ENCODE data around the gene TRAPPC12. TPM values are rescaled to one million over a fixed set of nuclear protein-coding genes. Genes with fewer than 3 reads are reported as not detected.

Gene TRAPPC12
- total RNA-seq, 1 experiment from 2014 or later: 85.0 TPM

GRCh38 chr2:3424171-3424795, 44.8 kb downstream of the TRAPPC12 start:
- no peaks in the 10 kb centered on the region for H3K27me3 ChIP-seq (replicated peaks; ENCODE audit: control insufficient read depth, insufficient read depth, low read length)
- Mint-ChIP-seq H3K4me1 (ENCODE audit: low read depth, unreplicated experiment) (peaks cover 8% of the 10 kb centered on the region), H3K36me3 (ENCODE audit: insufficient read depth, unreplicated experiment) (peaks cover 32% of the 10 kb centered on the region), H3K27me3 (ENCODE audit: insufficient read depth, unreplicated experiment) (no peaks in the 10 kb centered on the region), H3K9me3 (ENCODE audit: unreplicated experiment) (no peaks in the 10 kb centered on the region), H3K4me3 (ENCODE audit: unreplicated experiment) (no peak overlapping the region), H3K27ac (ENCODE audit: unreplicated experiment) (no peak overlapping the region)
- H3K4me1 ChIP-seq: 0 out of 2 replicates have a peak, but pooled peaks cover 3% of the 10 kb centered on the region
- POLR2A ChIA-PET: no interaction called here
- BruUV-seq (replicated peaks): no TSS peak
- no peak overlapping the region for H3K4me3 ChIP-seq (ENCODE audit: low read depth, low read length)
- CTCF ChIA-PET: interaction anchor here (0.6 to 2.1 kb wide), 4 partner anchors 38 to 228 kb away, joined by 3 to 9 read pairs (median 5); no protein-coding TSS in a partner anchor
- DNase-seq: no peak
- H3K9me3 ChIP-seq: no peaks in the 10 kb centered on the region
- H3K36me3 ChIP-seq (ENCODE audit: control insufficient read depth, insufficient read depth, low read length): peaks cover 1% of the 10 kb centered on the region
- intact Hi-C loops (cut with micrococcal nuclease; ENCODE audit: unreplicated experiment): loop anchor here (1.0 to 5.0 kb wide), 3 partner anchors 38 to 227 kb away; partner anchors contain the start of gene RPS7
- TF ChIP-seq, protein P1, sequence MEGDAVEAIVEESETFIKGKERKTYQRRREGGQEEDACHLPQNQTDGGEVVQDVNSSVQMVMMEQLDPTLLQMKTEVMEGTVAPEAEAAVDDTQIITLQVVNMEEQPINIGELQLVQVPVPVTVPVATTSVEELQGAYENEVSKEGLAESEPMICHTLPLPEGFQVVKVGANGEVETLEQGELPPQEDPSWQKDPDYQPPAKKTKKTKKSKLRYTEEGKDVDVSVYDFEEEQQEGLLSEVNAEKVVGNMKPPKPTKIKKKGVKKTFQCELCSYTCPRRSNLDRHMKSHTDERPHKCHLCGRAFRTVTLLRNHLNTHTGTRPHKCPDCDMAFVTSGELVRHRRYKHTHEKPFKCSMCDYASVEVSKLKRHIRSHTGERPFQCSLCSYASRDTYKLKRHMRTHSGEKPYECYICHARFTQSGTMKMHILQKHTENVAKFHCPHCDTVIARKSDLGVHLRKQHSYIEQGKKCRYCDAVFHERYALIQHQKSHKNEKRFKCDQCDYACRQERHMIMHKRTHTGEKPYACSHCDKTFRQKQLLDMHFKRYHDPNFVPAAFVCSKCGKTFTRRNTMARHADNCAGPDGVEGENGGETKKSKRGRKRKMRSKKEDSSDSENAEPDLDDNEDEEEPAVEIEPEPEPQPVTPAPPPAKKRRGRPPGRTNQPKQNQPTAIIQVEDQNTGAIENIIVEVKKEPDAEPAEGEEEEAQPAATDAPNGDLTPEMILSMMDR (IDR thresholded peaks at IDR 0.05; ENCODE audit: insufficient read depth in 1 of 2, low read depth in 1 of 2, low read length in 1 of 2, severe bottlenecking in 1 of 2, unreplicated experiment in 1 of 2): no peak

- Mint-ChIP-seq H3K9me3 (ENCODE audit: unreplicated experiment) (no peaks in the 10 kb centered on the region), H3K4me3 (ENCODE audit: unreplicated experiment) (no peak overlapping the region), H3K27me3 (ENCODE audit: insufficient read depth, unreplicated experiment) (no peaks in the 10 kb centered on the region), H3K27ac (ENCODE audit: unreplicated experiment) (no peak overlapping the region), H3K4me1 (ENCODE audit: low read depth, unreplicated experiment) (peaks cover 8% of the 10 kb centered on the region), H3K36me3 (ENCODE audit: insufficient read depth, unreplicated experiment) (peaks cover 40% of the 10 kb centered on the region)
- Histone ChIP-seq H3K4me1 (0 out of 2 replicates have a peak, but pooled peaks cover 3% of the 10 kb centered on the region), H3K4me3 (ENCODE audit: low read depth, low read length) (no peak overlapping the region), H3K36me3 (ENCODE audit: control insufficient read depth, insufficient read depth, low read length) (peaks cover 1% of the 10 kb centered on the region), H3K27me3 (replicated peaks; ENCODE audit: control insufficient read depth, insufficient read depth, low read length) (no peaks in the 10 kb centered on the region), H3K9me3 (no peaks in the 10 kb centered on the region)
- ChIA-PET POLR2A (interaction anchor here (0.5 kb wide), 1 partner anchor 38 kb away, joined by 3 read pairs; no protein-coding TSS in a partner anchor), CTCF (no interaction called here)
- DNase-seq: no peak
- intact Hi-C loops (cut with micrococcal nuclease; ENCODE audit: unreplicated experiment): no loop called here
- TF ChIP-seq, protein P1 (IDR thresholded peaks at IDR 0.05; ENCODE audit: insufficient read depth in 1 of 2, low read depth in 1 of 2, low read length in 1 of 2, severe bottlenecking in 1 of 2, unreplicated experiment in 1 of 2): no peak
- BruUV-seq (replicated peaks): no TSS peak
Measured at GRCh38 chr2:3426615-3427014, 47.1 kb downstream of the TRAPPC12 start.

GRCh38 chr2:3427272-3427671, 47.8 kb downstream of the TRAPPC12 start:
- Mint-ChIP-seq H3K36me3 (ENCODE audit: insufficient read depth, unreplicated experiment) (peaks cover 47% of the 10 kb centered on the region), H3K9me3 (ENCODE audit: unreplicated experiment) (no peaks in the 10 kb centered on the region), H3K27ac (ENCODE audit: unreplicated experiment) (no peak overlapping the region), H3K27me3 (ENCODE audit: insufficient read depth, unreplicated experiment) (no peaks in the 10 kb centered on the region), H3K4me3 (ENCODE audit: unreplicated experiment) (no peak overlapping the region), H3K4me1 (ENCODE audit: low read depth, unreplicated experiment) (peaks cover 8% of the 10 kb centered on the region)
- ChIA-PET CTCF (no interaction called here), POLR2A (no interaction called here)
- no TSS peak for BruUV-seq (replicated peaks)
- Histone ChIP-seq H3K4me1 (0 out of 2 replicates have a peak, but pooled peaks cover 3% of the 10 kb centered on the region), H3K9me3 (no peaks in the 10 kb centered on the region), H3K27me3 (replicated peaks; ENCODE audit: control insufficient read depth, insufficient read depth, low read length) (no peaks in the 10 kb centered on the region), H3K4me3 (ENCODE audit: low read depth, low read length) (no peak overlapping the region), H3K36me3 (ENCODE audit: control insufficient read depth, insufficient read depth, low read length) (peaks cover 3% of the 10 kb centered on the region)
- intact Hi-C loops (cut with micrococcal nuclease; ENCODE audit: unreplicated experiment): no loop called here
- TF ChIP-seq, protein P1 (IDR thresholded peaks at IDR 0.05; ENCODE audit: insufficient read depth in 1 of 2, low read depth in 1 of 2, low read length in 1 of 2, severe bottlenecking in 1 of 2, unreplicated experiment in 1 of 2): no peak
- no peak for DNase-seq

All from Caco-2 (cell line).